HG02588 (cell line): Measurements from ENCODE around the gene ILDR1.

Experiments
- ATAC-seq: cut with Tn5 transposase; IDR thresholded peaks from one replicate; pipeline ENCODE4 v1.9.1; 2021; ENCODE audit warnings: mild to moderate bottlenecking, moderate library complexity; ENCODE audit not compliant: unreplicated experiment

ILDR1 gene

GRCh38 chr3:121995161-121996137, 26.6 kb downstream of the ILDR1 start:
- peak; percentile 33 for ATAC-seq

DNA sequence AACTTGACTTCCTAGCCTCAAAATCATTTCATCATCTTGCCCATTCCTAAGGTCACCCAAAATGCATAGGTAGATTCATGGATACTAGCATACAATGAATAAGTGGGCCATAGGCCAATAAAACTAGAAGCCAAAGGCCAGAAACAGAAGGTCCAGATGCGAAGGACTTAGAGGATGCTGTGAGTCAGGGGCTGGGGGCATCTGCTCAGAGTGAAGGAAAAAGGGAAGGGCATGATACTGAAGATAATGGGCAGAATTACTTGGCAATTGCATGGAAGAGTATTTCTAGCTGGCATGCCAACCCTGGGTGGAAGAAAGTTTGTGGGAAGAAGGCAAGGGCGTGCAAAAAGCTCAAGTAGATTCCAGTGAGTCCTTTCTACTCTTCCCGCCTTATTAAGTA, 27.5 kb downstream of the ILDR1 start:
- ATAC-seq: no peak

- ATAC-seq: peak; percentile 63
Observed at GRCh38 chr3:121992601-121993560, 29.2 kb downstream of the ILDR1 start.

GRCh38 chr3:121989943-121990342, 32.1 kb downstream of the ILDR1 start:
- ATAC-seq: no peak

GRCh38 chr3:121988146-121988545, 33.9 kb downstream of the ILDR1 start:
- ATAC-seq: no peak

DNA sequence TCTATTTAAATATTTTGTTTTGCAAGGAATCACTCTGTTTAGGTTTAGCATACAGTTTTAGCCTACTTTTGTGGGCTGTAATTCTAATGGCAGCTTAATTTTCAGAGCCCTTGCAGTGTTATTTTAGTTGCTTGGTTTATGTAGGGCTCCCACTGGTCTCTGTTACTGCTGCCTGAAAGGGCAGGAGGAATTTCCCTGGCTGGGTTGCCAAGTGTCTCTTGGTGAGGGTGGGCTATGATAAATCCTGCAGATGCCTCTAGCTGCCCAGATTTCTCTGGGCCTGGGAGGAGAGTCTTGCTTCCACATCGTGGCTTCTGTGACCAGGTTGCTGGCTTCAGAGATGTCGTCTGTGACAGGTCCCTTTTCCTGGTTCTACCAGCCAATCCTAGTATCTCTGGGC, 36.2 kb downstream of the ILDR1 start:
- no peak for ATAC-seq

- no peak for ATAC-seq
Observed at GRCh38 chr3:121981473-121981872, 40.6 kb downstream of the ILDR1 start.

DNA sequence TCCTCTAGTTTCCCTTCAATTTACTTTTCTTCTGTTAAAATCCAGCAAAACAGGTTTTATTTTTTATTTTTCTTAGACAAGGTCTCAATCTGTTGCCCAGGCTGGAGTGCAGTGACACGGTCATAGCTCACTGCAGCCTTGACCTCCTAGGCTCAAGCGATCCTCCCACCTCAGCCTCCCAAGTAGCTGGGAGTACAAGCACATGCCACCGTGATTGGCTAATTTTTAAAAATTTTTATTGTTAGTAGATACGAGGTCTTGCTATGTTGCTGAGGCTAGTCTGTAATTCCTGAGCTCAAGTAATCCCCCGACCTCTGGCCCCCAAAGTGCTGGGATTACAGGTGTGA, 41.6 kb downstream of the ILDR1 start:
- ATAC-seq: no peak

DNA sequence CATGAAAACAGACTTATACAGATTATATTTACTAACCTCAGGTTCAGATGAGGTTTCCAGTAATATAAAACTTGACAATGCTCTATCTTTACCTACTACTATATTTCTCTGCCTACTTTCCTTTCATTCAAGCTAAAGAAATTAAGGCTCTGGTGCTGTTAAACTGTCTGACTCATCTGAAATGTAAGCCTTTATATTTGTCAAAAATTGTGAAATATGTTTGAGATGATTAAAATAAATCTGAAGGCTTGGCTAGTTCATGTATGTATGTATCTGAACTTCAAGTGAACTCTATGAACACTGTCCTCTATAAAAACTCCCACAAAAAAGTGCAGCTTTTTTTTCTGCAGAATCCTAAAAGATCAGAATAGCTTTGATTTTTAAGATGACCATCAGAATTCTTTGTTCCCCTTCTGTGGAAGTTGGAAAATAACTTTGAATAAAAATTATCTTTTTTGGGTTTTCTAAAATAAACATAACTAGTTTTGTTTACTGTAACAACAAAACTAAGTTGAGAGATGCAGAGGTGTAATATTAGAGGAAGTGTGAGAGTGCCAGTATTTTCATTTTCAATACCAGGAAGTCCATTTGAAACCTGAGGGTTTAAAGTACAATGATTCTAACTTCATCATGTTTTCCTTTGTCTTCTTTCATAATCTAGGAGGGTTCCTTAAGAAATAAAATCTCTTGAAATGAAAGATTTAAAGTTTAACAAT, 42.2 kb downstream of the ILDR1 start:
- ATAC-seq: no peak

DNA sequence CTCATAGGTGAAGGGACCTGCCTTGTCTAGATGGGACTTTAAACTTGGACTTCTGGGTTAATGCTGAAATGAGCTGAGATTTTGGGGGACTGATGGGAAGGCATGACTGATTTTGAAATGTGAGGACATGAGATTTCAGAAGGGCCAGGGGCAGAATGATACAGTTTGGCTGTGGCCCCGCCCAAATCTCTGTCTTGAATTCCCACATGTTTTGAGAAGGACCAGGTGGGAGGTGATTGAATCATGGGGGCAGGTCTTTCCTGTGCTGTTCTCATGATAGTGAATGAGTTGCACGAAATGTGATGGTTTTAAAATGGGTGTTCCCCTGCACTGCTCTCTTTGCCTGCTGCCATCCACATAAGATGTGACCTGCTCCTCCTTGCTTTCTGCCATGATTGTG, 42.8 kb downstream of the ILDR1 start:
- ATAC-seq: no peak

DNA sequence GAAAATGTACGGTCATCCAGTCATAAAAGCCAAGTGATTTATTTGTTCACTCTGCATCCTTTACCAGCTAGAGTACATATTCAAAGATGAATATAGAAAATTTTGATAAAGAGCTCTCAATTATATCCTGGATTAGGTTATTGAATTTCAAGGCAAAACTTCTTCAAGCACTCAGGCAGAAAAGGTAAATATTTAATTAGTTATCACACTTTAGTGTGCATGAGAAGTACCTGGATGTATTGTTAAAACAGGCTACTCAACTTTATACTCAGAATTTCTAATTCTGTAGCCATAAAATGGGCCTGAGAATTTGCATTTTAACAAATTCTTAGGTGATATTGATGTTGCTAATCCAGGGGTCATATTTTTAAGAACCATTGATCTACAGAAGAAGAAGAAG, 45.3 kb downstream of the ILDR1 start:
- no peak for ATAC-seq

DNA sequence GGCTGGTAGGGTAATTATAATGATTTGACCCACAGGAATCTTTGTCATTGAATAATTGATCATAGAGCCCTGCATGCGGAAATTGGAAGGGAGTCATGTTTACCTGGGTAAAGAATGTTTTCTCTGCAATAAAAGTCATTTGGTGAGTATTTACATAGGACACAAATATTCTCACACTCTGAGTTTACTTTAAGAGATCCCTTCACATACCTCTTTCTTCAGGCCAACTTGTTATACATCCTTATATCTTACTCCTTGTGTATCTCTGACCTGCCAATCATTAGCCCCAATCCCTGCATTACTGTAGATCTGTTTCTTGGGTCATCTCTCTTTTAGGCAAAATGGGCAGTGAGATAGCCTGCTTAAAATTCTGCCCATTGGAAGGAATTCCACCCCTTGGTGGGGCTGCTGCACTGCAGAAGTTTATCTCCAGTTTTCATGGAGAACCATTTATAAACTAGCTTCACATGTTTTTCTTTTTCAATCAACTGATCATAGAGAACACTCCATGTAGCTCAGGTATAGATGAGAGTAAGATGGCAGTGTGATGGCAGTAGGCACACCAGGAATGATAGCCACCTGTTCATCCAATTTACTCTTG, 46.2 kb downstream of the ILDR1 start:
- ATAC-seq: no peak

DNA sequence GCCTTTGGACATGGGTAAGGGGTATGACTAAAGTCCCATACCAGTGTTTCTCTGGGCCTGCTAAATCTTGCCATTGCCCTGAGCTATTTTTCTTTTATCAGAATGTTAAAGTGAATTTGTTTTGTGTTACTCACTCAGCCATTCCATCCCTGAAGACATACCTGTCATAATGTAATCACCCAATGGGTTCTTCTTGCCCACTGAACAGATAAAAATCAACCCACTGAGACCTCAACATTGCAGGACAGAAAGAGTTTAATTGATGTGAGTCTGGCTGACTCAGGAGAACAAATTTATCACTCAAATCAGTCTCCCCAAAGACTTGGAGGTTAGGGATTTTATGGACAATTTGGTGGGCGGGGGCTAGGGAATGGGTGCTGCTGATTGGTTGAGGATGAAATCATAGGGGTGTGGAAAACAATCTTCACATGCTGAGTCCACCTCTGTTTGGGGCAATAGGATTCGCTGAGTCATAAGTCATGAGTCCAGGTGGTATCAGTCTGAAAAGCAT, 47.4 kb downstream of the ILDR1 start:
- no peak for ATAC-seq

DNA sequence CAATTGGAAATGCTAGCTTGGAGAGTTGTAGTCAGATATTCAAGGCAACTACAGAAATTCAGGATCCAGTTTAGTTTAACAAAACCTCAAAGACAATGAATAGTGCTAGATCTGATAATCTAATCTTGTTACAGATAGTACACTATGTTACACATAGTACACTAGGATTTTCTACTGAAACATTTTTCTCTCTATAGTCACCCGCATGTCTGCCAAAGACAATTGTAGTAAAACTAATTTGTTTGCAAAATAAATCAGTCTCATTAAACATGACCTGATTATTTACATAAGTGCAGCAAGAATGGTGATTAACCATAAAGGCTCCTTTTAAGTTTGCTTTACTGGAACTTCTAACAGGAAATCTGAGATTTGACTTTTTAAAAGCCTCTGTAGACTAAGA, 52.0 kb downstream of the ILDR1 start:
- no peak for ATAC-seq

DNA sequence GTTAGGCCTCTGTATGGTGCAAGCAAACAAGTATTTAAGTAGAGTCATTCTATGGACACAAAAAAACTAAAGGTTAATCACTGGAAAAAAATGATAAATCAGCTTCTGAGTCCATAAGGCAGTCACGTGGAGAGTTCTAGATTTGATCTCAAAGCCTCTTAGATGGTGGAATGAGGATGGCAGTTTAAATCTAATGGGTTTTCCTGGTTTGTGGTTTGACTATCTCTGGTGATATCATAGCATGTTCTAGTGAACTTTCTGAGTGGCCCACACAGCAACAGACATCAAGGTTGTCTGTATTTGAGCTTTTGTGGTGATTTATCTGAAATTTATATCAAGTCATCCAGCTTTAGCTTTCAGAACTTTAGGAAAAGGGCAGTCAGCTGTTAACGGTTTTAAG, 52.4 kb downstream of the ILDR1 start:
- no peak for ATAC-seq

DNA sequence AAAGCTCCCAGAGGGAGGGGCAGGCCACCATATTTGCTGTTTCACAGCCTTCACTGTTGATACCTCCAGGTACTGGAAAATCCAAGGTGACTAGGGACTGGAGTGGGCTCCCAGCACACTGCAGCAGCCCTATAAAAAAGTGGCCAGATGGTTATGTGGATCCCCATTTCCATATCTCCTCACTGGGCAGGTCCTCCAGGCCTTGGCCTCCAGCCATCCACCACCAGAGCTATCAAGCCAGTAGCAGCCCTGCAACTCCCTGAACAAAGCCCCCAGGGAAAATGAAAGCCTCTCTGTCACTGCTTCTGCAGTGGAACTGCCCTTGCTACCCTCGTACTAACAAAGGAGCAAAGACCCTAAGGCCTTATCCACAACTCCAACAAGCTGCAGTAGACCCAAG, 58.4 kb downstream of the ILDR1 start:
- no peak for ATAC-seq

DNA sequence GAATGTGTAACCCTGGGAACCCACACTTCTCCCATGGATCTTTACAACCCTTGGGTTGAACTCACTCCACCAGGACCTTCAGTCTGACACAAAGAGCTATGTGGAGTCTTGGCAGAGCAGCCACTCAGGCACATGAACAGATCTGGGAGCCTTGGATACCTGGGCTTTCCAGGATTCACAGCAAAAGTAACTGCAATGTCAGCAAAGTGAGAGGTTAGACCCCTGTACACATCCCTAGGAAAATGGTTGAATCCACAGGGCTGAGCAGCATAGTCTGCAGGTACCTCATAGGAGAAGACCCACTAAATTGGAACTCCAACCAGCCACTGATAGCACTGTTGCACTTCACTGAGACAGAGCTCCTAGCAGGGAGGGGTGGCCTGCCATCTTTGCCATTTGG, 59.6 kb downstream of the ILDR1 start:
- ATAC-seq: no peak

GRCh38 chr3:121961283-121961682, 60.8 kb downstream of the ILDR1 start:
- ATAC-seq: no peak

DNA sequence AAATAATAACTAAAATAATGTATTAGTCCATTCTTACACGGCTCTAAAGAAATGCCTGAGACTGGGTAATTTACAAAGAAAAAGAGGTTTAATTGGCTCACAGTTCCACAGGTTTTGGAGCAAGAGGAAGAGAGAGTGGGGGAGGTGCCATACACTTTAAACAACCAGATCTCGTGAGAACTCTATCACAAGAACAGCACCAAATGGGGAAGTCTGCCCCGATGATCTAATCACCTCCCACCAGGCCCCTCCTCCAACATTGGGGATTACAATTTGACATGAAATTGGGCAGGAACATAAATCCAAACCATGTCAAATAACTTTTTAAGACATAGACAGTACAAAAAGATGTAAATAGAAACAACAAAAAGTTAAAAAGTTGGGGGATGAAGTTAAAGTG, 63.2 kb downstream of the ILDR1 start:
- no peak for ATAC-seq

DNA sequence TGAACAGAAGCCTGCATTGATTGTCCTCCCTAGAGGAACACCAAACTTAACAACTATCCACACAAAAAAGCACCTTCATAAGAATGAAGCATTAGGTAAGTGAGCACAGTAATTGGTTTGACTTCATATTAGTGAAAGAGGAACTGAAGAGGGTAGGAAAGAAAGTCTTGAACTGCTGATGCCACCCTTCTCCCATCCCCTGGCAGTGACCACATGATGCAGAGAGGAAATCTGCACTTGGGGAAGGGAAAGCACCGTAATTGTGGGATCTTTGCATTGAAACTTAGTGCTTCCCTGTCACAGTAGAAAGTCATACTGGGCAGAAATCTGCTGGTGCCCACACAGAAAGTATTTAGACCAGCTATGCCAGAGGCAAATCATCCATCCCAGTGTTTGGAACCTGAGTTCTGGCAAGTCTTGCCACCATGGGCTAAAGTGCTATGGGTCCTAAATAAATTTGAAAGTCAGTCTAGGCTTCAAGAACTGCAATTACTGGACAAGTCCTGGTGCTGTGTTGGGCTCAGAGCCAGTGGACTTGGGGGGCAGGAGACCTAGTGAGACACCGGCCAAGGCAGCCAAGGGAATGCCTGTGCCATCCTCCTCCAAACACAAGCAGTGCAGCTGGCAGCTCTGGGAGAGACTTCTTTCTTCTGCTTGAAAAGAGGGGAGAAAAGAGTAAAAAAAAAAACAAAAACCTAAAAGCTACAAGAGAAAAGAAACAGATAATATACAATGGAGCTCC, 64.2 kb downstream of the ILDR1 start:
- ATAC-seq: peak; percentile 68
